ENCODE measurements around the gene MFSD1.

DNA sequence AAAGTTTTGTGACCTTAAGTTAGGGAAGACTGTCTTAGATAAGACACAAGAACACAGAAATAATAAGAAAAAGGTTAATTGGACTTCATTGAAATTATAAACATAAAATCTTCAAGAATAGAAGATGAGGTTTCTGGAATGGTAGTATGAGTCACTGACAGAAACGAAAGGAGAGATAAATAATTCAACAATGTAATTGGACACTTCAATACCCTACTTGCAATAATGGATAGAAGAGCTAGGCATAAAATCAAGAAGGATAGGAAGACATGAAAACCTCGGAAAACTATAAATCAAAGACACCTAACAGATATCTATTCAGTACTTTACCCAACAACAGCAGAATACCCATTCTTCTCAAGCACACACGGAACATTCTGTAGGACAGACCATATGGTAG lies 15.9 kb upstream of the MFSD1 start:
- TF ChIP-seq CTCF (IDR thresholded peaks at IDR 0.05) (no peak), EZH2 (IDR thresholded peaks at IDR 0.05; ENCODE audit: borderline replicate concordance, insufficient read depth, low read depth, low read length, poor library complexity, severe bottlenecking) (no peak)
